HG03095 (cell line): ENCODE measurements around the gene CLDN2.
"Not testable (repeated sequence)": the region's sequence is repeated elsewhere in the genome, so short reads cannot be mapped to it uniquely, and the experiment has no call there.

ENCODE experiments used
- ATAC-seq: cut with Tn5 transposase; IDR thresholded peaks from one replicate; pipeline ENCODE4 v1.9.1; 2021; ENCODE audit warnings: moderate library complexity; ENCODE audit not compliant: unreplicated experiment

CLDN2 gene

DNA sequence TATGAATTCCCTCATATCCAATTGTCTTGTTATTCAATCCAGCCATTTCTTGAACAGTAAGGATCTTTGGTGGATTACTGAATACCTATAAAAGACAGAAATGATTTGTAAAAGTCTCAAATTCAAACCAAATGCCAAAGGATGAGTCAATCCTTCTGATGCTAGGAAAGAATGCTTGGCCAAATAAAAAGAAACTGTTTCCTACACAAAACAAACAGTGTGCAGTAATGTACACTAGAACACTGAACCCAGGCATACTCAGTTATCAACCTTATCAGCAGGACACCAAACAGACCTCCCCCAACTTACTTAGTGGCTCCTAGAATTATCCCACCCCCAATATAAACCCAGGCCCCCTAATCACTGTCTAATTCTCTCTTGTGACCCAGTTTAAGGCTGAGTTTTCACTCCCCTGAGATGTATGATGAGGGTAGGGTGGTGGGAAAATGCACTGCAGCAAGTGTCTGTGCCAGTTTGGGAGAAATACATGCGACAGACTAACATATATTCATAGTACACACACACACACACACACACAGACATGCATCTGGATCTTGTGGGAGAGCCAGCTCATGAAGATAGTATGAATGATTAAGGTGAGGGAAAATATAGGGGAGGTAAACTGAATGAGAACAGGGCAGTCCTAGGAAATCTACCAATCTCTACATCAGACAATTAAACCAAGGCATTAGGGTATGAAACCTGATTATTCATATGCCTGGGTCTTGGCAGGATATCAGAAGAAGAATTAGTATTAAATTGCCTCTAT is 35.0 kb downstream of the CLDN2 start:
- no peak for ATAC-seq

DNA sequence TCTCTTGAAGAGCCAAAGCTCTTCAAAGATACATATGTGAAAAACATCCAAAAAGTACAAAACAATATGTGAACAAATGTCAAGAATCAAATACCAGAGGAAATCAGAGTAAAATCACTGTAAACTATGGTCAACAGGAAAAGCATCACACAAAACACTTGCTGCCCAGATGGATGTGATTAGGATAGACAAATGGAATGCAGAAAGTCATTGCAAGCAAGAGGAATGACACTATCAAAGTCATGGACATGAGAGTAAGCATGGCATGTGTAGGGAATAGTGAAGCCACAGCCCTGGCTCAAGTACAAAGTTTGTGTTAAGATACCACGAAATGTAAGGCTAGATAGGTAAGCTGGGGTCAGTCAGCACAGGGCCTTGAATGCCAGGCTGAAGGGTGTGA is 37.7 kb downstream of the CLDN2 start:
- no peak for ATAC-seq

DNA sequence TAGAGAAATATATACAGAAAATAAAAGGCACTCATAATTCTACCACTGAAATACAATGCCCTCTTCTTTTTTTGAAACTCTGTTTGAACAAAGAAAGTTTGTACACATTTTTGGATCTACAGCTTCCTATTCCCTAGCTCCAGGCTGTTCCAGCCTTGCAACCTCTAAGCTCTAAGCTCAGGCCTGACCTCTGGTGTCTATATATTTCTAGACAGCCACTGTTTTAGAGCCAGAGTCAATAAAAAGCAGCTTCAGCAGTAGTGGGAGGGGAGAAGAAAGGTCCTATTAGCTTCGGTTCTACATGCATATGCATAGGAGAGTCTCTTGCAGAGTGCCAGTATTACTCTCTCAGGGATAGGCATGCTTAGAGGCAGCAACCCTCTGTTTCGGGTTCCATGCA is 39.7 kb downstream of the CLDN2 start:
- no peak for ATAC-seq

DNA sequence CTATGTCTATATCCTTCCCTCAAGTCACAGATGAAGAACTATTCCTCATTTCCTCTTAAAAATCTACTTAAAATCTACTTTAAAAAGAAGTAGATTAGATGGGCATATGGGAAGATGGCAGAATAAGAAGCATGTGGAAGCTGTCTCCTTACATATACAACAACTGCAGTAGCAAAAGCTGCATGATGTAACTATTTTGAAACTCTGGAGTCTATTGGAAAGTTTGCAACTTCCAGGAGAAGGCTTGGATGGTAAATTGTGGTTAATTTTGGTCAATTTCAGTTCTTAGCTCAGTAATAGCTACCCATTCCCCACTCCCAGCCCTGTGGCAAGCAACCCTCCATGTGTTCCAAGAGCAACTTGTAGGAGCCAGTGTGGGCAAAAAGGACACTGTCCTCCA is 42.9 kb downstream of the CLDN2 start:
- no peak for ATAC-seq

DNA sequence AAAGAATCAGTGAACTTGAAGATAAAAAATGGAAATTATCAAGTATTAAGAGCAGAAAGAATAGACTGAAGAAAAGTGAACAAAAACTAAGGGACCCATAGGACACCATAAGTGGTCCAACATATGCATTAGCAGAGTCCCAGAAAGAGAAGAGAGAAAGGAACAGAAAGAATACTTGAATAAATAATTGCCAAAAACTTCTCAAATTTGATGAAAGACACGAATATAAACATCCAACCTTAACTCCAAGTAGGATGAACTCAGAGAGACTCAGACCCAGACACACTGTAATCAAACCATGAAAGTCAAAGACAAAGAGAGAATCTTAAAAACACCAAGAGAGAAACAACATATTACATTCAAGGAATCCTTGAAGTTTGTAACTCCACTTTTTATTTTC is 44.1 kb downstream of the CLDN2 start:
- ATAC-seq, result no peak

DNA sequence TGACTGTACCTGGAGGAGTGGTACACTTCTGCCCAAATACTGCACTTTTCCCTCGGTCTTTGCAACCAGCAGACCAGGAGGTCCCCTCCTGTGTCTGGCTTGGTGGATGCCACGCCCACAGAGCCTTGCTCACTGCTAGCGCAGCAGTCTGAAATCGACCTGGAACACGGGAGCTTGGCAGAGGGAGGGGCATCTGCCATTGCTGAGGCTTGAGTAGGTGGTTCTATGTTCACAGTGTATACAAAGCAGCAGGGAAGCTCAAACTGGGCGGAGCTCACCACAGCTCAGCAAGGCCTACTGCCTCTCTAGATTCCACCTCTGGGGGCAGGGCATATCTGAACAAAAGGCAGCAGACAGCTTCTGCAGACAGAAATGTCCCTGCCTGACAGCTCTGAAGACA is 46.3 kb downstream of the CLDN2 start:
- not testable (repeated sequence) for ATAC-seq

DNA sequence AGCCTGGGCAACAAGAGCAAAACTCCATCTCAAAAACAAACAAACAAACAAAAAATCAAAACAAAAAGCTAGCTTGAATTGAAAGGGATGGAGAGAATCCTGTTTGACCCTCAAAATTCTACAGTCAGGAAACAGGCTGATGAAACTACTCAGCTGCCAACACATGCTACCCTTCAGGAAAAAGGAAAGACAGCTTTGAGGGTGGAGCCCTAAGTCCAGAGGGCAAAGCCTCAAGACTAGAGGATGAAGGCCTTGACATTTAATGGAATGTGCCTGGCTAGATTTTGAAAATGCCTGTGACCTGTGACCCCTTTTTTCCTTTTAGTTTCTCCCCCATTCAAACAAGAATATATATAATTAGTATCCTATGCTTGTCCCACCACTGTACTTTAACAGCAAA is 52.7 kb downstream of the CLDN2 start:
- ATAC-seq, result no peak

DNA sequence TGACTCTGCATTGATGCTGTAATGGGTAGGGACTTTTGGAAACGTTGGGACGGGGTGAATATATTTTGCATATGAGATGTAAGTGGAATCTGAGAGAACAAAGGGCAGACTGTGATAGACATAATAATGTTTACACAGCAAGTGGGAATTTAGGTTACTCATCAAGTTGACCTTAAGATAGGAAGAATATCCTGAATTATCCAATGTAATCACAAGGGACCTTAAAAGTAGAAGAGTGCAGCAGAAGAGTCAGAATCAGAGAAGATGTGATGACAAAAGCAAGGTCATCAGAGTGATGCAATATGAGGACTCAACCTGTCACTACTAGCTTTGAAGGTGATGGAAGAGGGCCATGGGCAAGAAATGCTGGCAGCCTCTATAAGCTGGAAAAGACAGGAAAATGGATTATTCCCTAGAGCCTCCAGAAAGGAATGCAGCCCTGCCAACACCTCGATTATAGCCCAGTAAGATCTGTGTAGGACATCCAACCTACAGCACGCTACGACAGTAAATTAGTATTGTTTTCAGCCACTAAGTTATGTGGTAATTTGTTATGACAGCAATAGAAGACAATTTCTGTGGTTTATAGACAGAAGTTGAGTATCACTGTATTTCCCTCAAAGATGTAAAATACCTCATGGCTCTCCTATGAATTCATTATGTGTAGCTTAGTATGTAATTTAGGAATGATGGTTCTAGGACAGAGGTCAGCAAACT is 53.4 kb downstream of the CLDN2 start:
- no peak for ATAC-seq

DNA sequence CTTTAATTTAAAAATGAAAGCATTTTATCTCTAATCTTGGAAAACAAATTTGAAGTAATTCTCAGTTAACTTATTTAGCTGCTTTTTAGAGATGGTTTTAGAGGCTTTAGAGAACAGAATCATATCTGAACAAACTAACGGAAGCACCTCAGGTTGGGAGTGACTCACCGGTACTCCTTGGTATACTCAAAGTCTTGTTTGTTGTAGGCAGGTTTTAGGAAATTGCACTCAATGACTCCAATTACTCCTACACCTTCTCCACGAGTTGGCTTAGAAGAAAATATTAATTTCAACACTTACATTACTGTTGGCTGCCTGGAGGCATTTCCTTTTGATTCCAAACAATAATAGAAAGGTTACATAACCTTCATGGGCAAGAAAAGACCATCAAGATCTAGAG is 56.2 kb downstream of the CLDN2 start:
- no peak for ATAC-seq
